Smooth muscle cell of bladder (primary cell): ENCODE measurements around the gene SLC35E3. TPM values are rescaled to one million over a fixed set of nuclear protein-coding genes. Genes with fewer than 3 reads are reported as not detected.

Experiments used
- total RNA-seq: library from RNA; depleted of rRNA; stranded (reverse); fragments of >200 nt; gene quantifications from 2 replicates; pipeline ENCODE4 v1.2.3, GENCODE V29; 2014

The SLC35E3 gene
- 2.6 and 3.1 TPM in 2 replicates for total RNA-seq

GRCh38 chr12:68745904-68746571, at the start of gene SLC35E3:
Gene SLC35E3 (plus strand): TSS chr12:68746176. CDS start chr12:68746378, 202 bp downstream.

DNA sequence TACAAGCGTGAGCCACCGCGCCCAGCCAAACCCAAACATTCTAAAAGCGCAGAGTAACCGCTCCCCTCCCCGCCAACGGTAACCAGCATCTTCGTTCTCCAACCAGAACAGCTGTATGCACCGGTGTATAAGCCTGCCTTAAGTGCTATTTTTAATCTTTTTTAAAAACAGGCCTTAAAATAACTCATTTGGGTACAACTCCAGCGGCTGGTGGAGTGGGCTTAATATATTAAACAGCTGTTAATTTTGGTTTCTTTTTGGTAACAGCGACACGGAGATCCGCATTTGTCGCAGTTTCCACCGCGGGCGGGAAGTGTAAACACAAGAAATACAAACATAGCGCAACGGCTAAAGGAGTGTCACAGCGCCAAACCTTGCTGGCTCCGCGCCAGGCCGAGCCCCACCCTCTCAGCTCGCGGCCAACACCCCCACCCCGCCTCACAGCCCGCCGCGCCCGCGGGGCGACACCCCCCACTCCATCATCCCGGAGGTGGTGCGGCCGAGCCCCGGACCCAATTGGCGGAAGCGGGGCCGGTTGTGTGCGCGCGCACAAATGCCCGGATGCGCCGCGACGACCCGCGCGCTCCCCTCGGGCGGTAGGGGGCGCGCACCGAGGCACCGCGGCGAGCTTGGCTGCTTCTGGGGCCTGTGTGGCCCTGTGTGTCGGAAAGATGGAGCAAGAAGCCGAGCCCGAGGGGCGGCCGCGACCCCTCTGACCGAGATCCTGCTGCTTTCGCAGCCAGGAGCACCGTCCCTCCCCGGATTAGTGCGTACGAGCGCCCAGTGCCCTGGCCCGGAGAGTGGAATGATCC, 61.8 kb downstream of the SLC35E3 start, which contains the start of gene MDM2:
TSS of gene MDM2 (plus strand) at position 602 of the 812 bp plus-strand sequence. CDS start 301 bp downstream, outside the sequence.

Other genes with a start within 250 kb of the SLC35E3 start
- gene RAP1B, start 135.3 kb upstream of the SLC35E3 start, total RNA-seq: 121 and 180 TPM in 2 replicates
- gene NUP107, start 59.2 kb upstream of the SLC35E3 start, total RNA-seq: 21.3 and 26.3 TPM in 2 replicates
- gene MDM2, start 62.0 kb downstream of the SLC35E3 start, total RNA-seq: 136 and 228 TPM in 2 replicates
- gene CPM, start 187.0 kb downstream of the SLC35E3 start, total RNA-seq: 3.0 and 7.3 TPM in 2 replicates